ENCODE results near the gene PITX2. TPM values are rescaled to one million over a fixed set of nuclear protein-coding genes. Genes with fewer than 3 reads are reported as not detected.

The PITX2 gene
- polyA plus RNA-seq (2014; cell fraction: cytosol; rRNA removed) = not detected in 2 replicates
- polyA plus RNA-seq (2014; cell fraction: nucleus; rRNA removed) = not detected in 2 replicates

- DNase-seq (ENCODE audit: low spot score) = peak; percentile 74
Observed at GRCh38 chr4:110622841-110623717, at the start of gene PITX2. Gene PITX2, minus strand, starts transcription at chr4:110623077. Its CDS starts 617 bp downstream, at chr4:110622460.

- no peak for DNase-seq (ENCODE audit: low spot score)
Observed at GRCh38 chr4:110671679-110672078, 48.8 kb upstream of the PITX2 start.

- DNase-seq (ENCODE audit: low spot score) = no peak
Observed at GRCh38 chr4:110669663-110670062, 46.8 kb upstream of the PITX2 start.

GRCh38 chr4:110668463-110669235 is 45.8 kb upstream of the PITX2 start:
- no peak for DNase-seq (ENCODE audit: low spot score)

GRCh38 chr4:110667670-110668069 is 44.8 kb upstream of the PITX2 start:
- no peak for DNase-seq (ENCODE audit: low spot score)

GRCh38 chr4:110666030-110666429 is 43.2 kb upstream of the PITX2 start:
- DNase-seq (ENCODE audit: low spot score) = no peak

GRCh38 chr4:110663738-110664444 is 41.0 kb upstream of the PITX2 start:
- no peak for DNase-seq (ENCODE audit: low spot score)

- DNase-seq (ENCODE audit: low spot score) = no peak
Observed at GRCh38 chr4:110663206-110663605, 40.3 kb upstream of the PITX2 start.

GRCh38 chr4:110660755-110661154 is 37.9 kb upstream of the PITX2 start:
- DNase-seq (ENCODE audit: low spot score) = no peak

- DNase-seq (ENCODE audit: low spot score) = no peak
Observed at GRCh38 chr4:110654254-110654635, 31.4 kb upstream of the PITX2 start.

- no peak for DNase-seq (ENCODE audit: low spot score)
Observed at GRCh38 chr4:110653321-110654253, 30.7 kb upstream of the PITX2 start.

GRCh38 chr4:110644008-110644407 is 21.1 kb upstream of the PITX2 start:
- DNase-seq (ENCODE audit: low spot score) = no peak

GRCh38 chr4:110643096-110643495 is 20.2 kb upstream of the PITX2 start:
- no peak for DNase-seq (ENCODE audit: low spot score)

- no peak for DNase-seq (ENCODE audit: low spot score)
Observed at GRCh38 chr4:110641218-110641617, 18.3 kb upstream of the PITX2 start.

- DNase-seq (ENCODE audit: low spot score) = no peak
Observed at GRCh38 chr4:110640576-110640975, 17.7 kb upstream of the PITX2 start.

GRCh38 chr4:110639207-110640090 is 16.6 kb upstream of the PITX2 start:
- no peak for DNase-seq (ENCODE audit: low spot score)

- DNase-seq (ENCODE audit: low spot score) = no peak
Observed at GRCh38 chr4:110638089-110638746, 15.3 kb upstream of the PITX2 start.

GRCh38 chr4:110637408-110638088 is 14.7 kb upstream of the PITX2 start:
- no peak for DNase-seq (ENCODE audit: low spot score)
